Peyer's patch (tissue), 4 donors: Measurements from ENCODE around the gene ZNF408. TPM values are rescaled to one million over a fixed set of nuclear protein-coding genes. Genes with fewer than 3 reads are reported as not detected.

Experiments used
- DNase-seq, 3 donors: peaks; one replicate each; pipeline ENCODE4 v3.0.0-alpha.2; 2017 to 2019
- H3K27ac ChIP-seq, 4 donors: fragments of 200-600 bp; sonication (generic); one replicate each; pipeline ENCODE4 v1.5.1; 2016 to 2019
- H3K27me3 ChIP-seq, 2 donors: fragments of 200-600 bp; sonication (generic); one replicate each; pipeline ENCODE4 v1.5.1; 2019
- H3K36me3 ChIP-seq, 3 donors: fragments of 200-600 bp; sonication (generic); one replicate each; pipeline ENCODE4 v1.5.1; 2016 to 2019
- H3K4me1 ChIP-seq, 4 donors: fragments of 200-600 bp; sonication (generic); one replicate each; pipeline ENCODE4 v1.5.1; 2016 to 2019
- H3K4me3 ChIP-seq, 4 donors: fragments of 200-600 bp; sonication (generic); 1 replicate in 3 of 4; 2 replicates in 1 of 4; pipeline ENCODE4 v1.5.1; 2016 to 2019; ENCODE audit warnings: mild to moderate bottlenecking in 1 of 4
- H3K9me3 ChIP-seq, 4 donors: fragments of 200-600 bp; sonication (generic); one replicate each; pipeline ENCODE4 v1.5.1; 2016 to 2019; ENCODE audit warnings: mild to moderate bottlenecking in 1 of 4
- CTCF ChIP-seq, 6 experiments: fragments of 450-650 bp in 4 of 6; fragments of 200-600 bp in 2 of 6; sonication (generic) in 1 of 6; IDR thresholded peaks; one replicate each; pipeline ENCODE4 v1.5.1; 2017 to 2019; ENCODE audit warnings: antibody characterized with exemption in 6 of 6, mild to moderate bottlenecking in 3 of 6, moderate library complexity in 1 of 6
- POLR2A ChIP-seq, 2 donors: fragments of 450-650 bp; IDR thresholded peaks; one replicate each; pipeline ENCODE4 v1.5.1; 2017; ENCODE audit warnings: antibody characterized with exemption in 2 of 2, mild to moderate bottlenecking in 2 of 2, moderate library complexity in 2 of 2
- total RNA-seq, 4 donors: library from RNA; depleted of rRNA; stranded (reverse); fragments of >200 nt; gene quantifications; one replicate each; pipeline ENCODE4 v1.1.0, GENCODE V29; 2016

ZNF408 gene
- total RNA-seq, 4 donors from 2014 or later = 6.3 to 20.0 (median 8.4) TPM

GRCh38 chr11:46675949-46676348 is 24.9 kb upstream of the ZNF408 start:
- Histone ChIP-seq H3K27ac (peak overlapping the region; percentile 13 to 72 (median 63)), H3K9me3 (no peaks in the 10 kb centered on the region), H3K36me3 (peaks cover 0 to 75% (median 0%) of the 10 kb centered on the region in 3 donors), H3K27me3 (no peaks in the 10 kb centered on the region), H3K4me3 (no peak overlapping the region), H3K4me1 (peaks cover 9 to 19% (median 17%) of the 10 kb centered on the region in 4 donors)
- no peak for TF ChIP-seq POLR2A (IDR thresholded peaks at IDR 0.05)
- TF ChIP-seq CTCF (IDR thresholded peaks at IDR 0.05) = no peak
- no peak for DNase-seq

- no peak for DNase-seq
- peak overlapping the region in 3 of 4 donors; percentile 10 to 63 (median 35) for H3K27ac ChIP-seq
- no peaks in the 10 kb centered on the region for H3K27me3 ChIP-seq
Observed at GRCh38 chr11:46676436-46677158, 24.2 kb upstream of the ZNF408 start.

GRCh38 chr11:46677169-46677568 is 23.7 kb upstream of the ZNF408 start:
- DNase-seq = no peak
- peak overlapping the region in 1 of 4 donors; percentile 35 for H3K27ac ChIP-seq
- H3K4me3 ChIP-seq = no peak overlapping the region
- H3K27me3 ChIP-seq = no peaks in the 10 kb centered on the region
- H3K9me3 ChIP-seq = no peaks in the 10 kb centered on the region
- TF ChIP-seq POLR2A (IDR thresholded peaks at IDR 0.05) (no peak), CTCF (IDR thresholded peaks at IDR 0.05) (no peak)
- peaks cover 9 to 19% (median 17%) of the 10 kb centered on the region in 4 donors for H3K4me1 ChIP-seq
- peaks cover 0 to 75% (median 0%) of the 10 kb centered on the region in 3 donors for H3K36me3 ChIP-seq

More at GRCh38 chr11:46676436-46677158, 24.2 kb upstream of the ZNF408 start:
- peaks cover 9 to 19% (median 17%) of the 10 kb centered on the region in 4 donors for H3K4me1 ChIP-seq
- peaks cover 0 to 75% (median 0%) of the 10 kb centered on the region in 3 donors for H3K36me3 ChIP-seq
- H3K4me3 ChIP-seq = no peak overlapping the region
- no peaks in the 10 kb centered on the region for H3K9me3 ChIP-seq
- TF ChIP-seq CTCF (IDR thresholded peaks at IDR 0.05) (no peak), POLR2A (IDR thresholded peaks at IDR 0.05) (no peak)

DNA sequence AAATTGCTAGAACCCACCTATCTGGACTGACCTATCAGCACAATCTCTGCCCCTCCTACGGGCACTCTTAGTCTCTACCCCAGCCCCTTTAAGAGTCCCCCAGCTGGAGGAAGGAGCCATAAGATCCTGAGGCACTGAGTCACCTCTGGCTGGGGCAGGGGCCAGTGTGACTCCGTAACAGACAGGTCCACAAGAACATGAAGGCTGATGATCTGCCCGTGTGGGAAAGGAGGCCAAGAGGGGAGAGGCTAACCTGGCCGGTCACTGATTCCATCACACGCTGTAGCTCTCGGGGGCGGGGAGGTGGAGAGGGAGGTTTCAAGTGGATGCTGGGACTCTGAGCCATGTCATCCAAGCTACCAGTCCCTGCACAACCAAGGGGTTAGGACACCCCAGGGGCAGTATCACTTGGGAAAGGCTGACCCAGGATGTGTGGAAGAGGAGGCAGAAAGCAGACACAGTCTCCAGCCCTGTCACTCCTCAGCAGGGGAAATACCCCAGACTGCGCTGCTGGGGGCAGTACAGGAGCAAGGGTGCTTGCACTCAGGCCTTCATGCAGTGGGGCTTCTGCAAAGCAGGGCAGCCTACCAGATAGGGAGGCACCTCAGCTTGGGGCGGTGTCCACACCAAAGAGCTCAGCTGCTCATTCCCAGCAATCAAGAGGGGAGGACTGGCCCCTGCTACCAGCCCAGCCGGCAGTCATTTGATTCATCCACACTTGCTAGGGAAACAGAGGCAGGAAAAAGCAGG is 22.7 kb upstream of the ZNF408 start:
- TF ChIP-seq POLR2A (IDR thresholded peaks at IDR 0.05) (no peak), CTCF (IDR thresholded peaks at IDR 0.05) (no peak)
- H3K4me3 ChIP-seq = no peak overlapping the region
- peaks cover 9 to 19% (median 17%) of the 10 kb centered on the region in 4 donors for H3K4me1 ChIP-seq
- H3K27me3 ChIP-seq = no peaks in the 10 kb centered on the region
- H3K27ac ChIP-seq = no peak overlapping the region
- no peak for DNase-seq
- H3K36me3 ChIP-seq = peaks cover 0 to 74% (median 0%) of the 10 kb centered on the region in 3 donors
- no peaks in the 10 kb centered on the region for H3K9me3 ChIP-seq

- H3K4me3 ChIP-seq = no peak overlapping the region
- H3K36me3 ChIP-seq = peaks cover 0 to 74% (median 0%) of the 10 kb centered on the region in 3 donors
- no peak overlapping the region for H3K27ac ChIP-seq
- TF ChIP-seq CTCF (IDR thresholded peaks at IDR 0.05) (no peak), POLR2A (IDR thresholded peaks at IDR 0.05) (no peak)
- no peaks in the 10 kb centered on the region for H3K27me3 ChIP-seq
- no peak for DNase-seq
- H3K9me3 ChIP-seq = no peaks in the 10 kb centered on the region
- peaks cover 9 to 19% (median 17%) of the 10 kb centered on the region in 4 donors for H3K4me1 ChIP-seq
Observed at GRCh38 chr11:46678741-46679130, 22.1 kb upstream of the ZNF408 start.
